Central memory CD8-positive, alpha-beta T cell (primary cell): Measurements from ENCODE around the gene TLE4.
"Not testable (repeated sequence)": the region's sequence is repeated elsewhere in the genome, so short reads cannot be mapped to it uniquely, and the experiment has no call there.

Experiments used
- ATAC-seq: fragments of 150-1000 bp; cut with Tn5 transposase; replicated peaks from 2 replicates; pipeline ENCODE4 v1.10.0; 2022; ENCODE audit warnings: mild to moderate bottlenecking, moderate FRiP score, moderate number of reproducible peaks; ENCODE audit not compliant: poor library complexity, severe bottlenecking; ENCODE audit errors: extremely low read depth
- DNase-seq, 2 donors: peaks; one replicate each; pipeline ENCODE4 v3.0.0; 2021; ENCODE audit warnings: low spot score in 2 of 2
- H3K27ac Mint-ChIP-seq: one replicate; pipeline ENCODE4 v1.8.0; 2022; ENCODE audit warnings: low read depth, mild to moderate bottlenecking, moderate library complexity, mixed read lengths
- H3K27me3 Mint-ChIP-seq: one replicate; pipeline ENCODE4 v1.8.0; 2022; ENCODE audit warnings: mixed read lengths
- H3K36me3 Mint-ChIP-seq: one replicate; pipeline ENCODE4 v1.8.0; 2022; ENCODE audit warnings: mild to moderate bottlenecking, moderate library complexity, mixed read lengths; ENCODE audit not compliant: insufficient read depth
- H3K4me1 Mint-ChIP-seq: one replicate; pipeline ENCODE4 v1.8.0; 2022; ENCODE audit warnings: mixed read lengths
- H3K4me3 Mint-ChIP-seq: one replicate; pipeline ENCODE4 v1.8.0; 2022; ENCODE audit warnings: mild to moderate bottlenecking, moderate library complexity, mixed read lengths
- H3K9me3 Mint-ChIP-seq: one replicate; pipeline ENCODE4 v1.8.0; 2022; ENCODE audit warnings: mixed read lengths

TLE4 gene

DNA sequence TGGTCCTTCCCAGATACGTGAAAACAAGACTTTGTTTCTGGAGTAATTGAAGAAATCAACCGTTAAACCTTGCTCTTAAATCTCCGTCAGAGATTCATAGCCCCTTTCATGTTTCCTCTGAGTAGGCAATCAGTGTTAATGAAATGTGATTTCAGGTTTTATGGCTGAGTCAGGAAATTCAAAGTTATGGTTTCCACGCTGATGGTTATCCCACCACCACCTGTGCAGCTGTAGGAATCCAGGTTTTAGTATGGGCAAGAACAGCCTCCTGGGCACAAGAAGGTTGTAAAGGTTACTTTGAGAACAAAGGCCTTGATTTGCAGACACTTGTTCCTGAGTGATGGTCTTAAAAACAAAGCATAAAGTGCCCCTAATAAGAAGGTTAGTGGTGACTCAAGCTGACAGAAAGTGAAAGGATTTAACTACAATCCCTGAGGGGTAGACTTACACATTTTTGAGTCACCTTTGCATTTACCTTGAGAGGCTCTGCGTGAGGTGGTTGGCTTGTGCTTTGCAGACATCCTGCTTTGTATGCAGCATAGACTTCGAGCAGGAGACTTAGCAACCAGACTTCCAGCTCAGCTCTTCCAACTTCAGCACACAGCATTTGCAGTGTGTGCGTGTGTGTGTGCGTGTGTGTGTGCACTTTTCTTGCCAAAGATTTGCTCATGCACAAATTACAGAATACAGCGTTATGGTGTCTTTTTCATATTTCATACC lies 159.6 kb downstream of the TLE4 start:
- Mint-ChIP-seq H3K36me3 (peaks cover 5% of the 10 kb centered on the region), H3K9me3 (peaks cover 7% of the 10 kb centered on the region), H3K27me3 (no peaks in the 10 kb centered on the region), H3K4me1 (peaks cover 20% of the 10 kb centered on the region), H3K27ac (no peak overlapping the region), H3K4me3 (no peak overlapping the region)
- DNase-seq, result no peak
- peak; percentile 14 for ATAC-seq

DNA sequence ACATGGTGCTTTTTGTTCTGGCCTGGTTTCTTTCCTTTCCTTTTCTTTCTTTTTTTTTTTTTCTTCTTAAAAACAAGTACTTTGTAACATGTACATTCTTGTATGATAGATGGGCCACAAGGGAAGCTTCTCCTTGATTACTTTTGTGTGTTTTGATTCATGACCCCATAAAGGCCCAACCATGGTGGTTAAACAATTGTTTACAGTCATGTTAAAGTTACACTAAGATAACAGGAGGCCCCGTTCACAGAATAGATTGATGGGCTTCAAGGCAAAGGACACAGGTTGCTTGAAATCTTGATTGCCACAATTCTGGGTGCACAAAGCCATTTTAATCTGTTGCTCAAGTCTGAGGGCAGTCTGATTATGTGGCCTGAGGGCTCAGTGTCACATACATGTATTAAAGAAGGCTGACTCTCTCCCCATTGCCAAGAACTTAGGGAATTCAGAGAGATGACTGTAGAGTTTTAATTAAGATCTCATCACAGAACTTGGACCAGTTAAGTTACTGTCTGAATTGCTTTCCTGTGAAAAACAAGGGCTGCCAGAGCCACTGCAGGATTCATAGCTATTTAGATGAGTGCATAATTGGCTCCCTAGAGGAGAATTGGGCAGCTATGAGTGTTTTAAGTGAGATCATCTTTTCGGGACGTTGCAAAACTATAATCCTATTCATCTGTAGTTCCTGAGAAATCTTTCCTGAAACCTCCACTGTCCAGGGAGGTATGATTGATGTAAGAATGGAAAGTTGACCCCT lies 163.4 kb downstream of the TLE4 start:
- no peak overlapping the region for H3K4me3 Mint-ChIP-seq
- peaks cover 7% of the 10 kb centered on the region for H3K9me3 Mint-ChIP-seq
- H3K27ac Mint-ChIP-seq, result no peak overlapping the region
- H3K27me3 Mint-ChIP-seq, result no peaks in the 10 kb centered on the region
- DNase-seq (no peak), ATAC-seq (no peak)
- no peaks in the 10 kb centered on the region for H3K36me3 Mint-ChIP-seq
- H3K4me1 Mint-ChIP-seq, result peaks cover 16% of the 10 kb centered on the region

- no peak for DNase-seq
- H3K36me3 Mint-ChIP-seq, result no peaks in the 10 kb centered on the region
- no peak overlapping the region for H3K27ac Mint-ChIP-seq
- peaks cover 7% of the 10 kb centered on the region for H3K4me1 Mint-ChIP-seq
- no peak for ATAC-seq
- H3K4me3 Mint-ChIP-seq, result no peak overlapping the region
- H3K27me3 Mint-ChIP-seq, result no peaks in the 10 kb centered on the region
- H3K9me3 Mint-ChIP-seq, result peaks cover 7% of the 10 kb centered on the region
These were observed 164.3 kb downstream of the TLE4 start for GRCh38 chr9:79736051-79736450.

GRCh38 chr9:79741381-79741780 lies 169.6 kb downstream of the TLE4 start:
- H3K27ac Mint-ChIP-seq, result no peak overlapping the region
- H3K36me3 Mint-ChIP-seq, result no peaks in the 10 kb centered on the region
- DNase-seq, result no peak
- ATAC-seq, result no peak
- no peak overlapping the region for H3K4me3 Mint-ChIP-seq
- no peaks in the 10 kb centered on the region for H3K9me3 Mint-ChIP-seq
- no peaks in the 10 kb centered on the region for H3K27me3 Mint-ChIP-seq
- H3K4me1 Mint-ChIP-seq, result no peaks in the 10 kb centered on the region

DNA sequence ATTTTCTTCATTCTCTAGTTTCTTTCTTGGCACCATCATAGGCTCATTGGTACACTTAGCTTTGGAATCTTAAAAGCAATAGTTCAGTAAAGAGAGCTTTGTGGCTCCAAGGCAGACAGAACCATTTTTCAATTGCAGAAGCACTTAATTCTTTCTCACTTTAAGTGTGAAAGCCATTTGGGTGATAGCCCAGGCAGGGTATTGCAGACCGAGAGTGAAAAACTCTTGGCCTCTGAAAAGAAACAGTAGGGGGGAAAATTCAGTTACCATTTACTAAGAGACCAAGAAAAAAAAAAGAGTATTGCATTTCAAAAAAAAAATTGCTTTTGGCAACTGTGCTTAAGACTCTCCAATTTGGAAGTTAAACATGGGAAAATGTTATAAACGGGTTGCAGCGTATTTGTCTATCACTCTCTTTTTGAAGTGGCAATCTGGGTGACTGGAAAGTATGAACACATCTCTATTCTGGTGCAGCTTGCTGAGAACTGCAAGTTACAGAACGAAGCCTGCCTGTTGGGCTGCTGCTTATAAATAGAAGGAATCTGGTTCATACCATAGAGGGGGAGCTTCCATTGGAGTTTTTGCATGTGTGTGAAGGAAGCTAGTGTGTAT lies 170.5 kb downstream of the TLE4 start:
- Mint-ChIP-seq H3K4me1 (no peaks in the 10 kb centered on the region), H3K9me3 (no peaks in the 10 kb centered on the region), H3K27ac (no peak overlapping the region), H3K27me3 (no peaks in the 10 kb centered on the region), H3K36me3 (no peaks in the 10 kb centered on the region), H3K4me3 (no peak overlapping the region)
- ATAC-seq (no peak), DNase-seq (no peak)

- Mint-ChIP-seq H3K27ac (no peak overlapping the region), H3K36me3 (no peaks in the 10 kb centered on the region), H3K4me1 (no peaks in the 10 kb centered on the region), H3K4me3 (no peak overlapping the region), H3K9me3 (no peaks in the 10 kb centered on the region), H3K27me3 (no peaks in the 10 kb centered on the region)
- DNase-seq (no peak), ATAC-seq (no peak)
These were observed 172.8 kb downstream of the TLE4 start for GRCh38 chr9:79744521-79744920.

DNA sequence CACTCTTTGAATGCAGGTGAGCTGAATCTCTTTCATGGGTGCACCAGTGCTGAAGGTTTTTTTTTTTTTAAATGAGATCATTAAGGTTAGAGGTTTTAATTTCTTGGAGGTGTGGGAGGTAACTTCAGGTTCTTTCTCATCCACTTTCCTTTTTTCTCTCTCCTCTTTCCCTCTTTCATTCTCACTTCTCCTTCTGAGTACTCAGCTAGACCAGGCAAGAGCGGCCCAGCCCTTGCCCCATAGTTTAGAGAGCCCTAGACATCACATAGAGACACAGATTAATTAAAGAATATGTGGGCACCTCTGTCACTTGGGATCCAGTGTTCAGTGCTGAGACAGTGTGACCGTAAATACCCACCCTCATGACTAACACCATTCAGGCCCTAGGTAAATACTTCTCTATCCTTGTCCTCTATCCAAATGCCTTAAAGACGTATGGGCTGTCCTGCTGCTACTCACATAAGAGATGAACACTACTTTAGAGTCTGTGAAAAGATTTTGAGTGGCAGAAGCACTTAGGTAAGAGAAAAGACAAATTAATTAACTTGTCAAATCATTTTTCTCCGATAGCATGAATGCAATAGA lies 174.1 kb downstream of the TLE4 start:
- no peaks in the 10 kb centered on the region for H3K36me3 Mint-ChIP-seq
- no peak overlapping the region for H3K4me3 Mint-ChIP-seq
- ATAC-seq (no peak), DNase-seq (no peak)
- no peak overlapping the region for H3K27ac Mint-ChIP-seq
- no peaks in the 10 kb centered on the region for H3K4me1 Mint-ChIP-seq
- H3K27me3 Mint-ChIP-seq, result no peaks in the 10 kb centered on the region
- H3K9me3 Mint-ChIP-seq, result no peaks in the 10 kb centered on the region

DNA sequence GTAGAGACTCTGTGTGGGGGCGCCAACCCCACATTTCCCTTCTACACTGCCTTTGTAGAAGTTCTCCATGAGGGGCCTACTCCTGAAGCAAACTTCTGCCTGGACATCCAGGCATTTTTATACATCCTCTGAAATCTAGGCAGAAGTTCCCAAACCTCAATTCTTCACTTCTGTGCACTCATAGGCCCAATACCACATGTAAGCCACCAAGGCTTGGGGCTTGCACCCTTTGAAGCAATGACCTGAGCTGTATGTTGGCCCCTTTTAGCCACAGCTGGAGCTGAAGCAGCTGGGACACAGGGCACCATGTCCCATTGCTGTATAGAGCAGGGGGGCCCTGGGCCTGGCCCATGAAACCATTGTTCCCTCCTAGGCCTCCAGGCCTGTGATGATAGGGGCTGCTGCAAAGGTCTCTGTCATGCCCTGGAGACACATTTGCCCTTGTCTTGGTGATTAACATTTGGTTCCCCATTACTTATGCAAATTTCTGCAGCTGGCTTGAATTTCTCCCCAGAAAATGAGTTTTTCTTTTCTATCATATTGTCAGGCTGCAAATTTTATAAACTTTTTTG lies 180.2 kb downstream of the TLE4 start:
- not testable (repeated sequence) for H3K4me3 Mint-ChIP-seq, H3K9me3 Mint-ChIP-seq, DNase-seq, H3K27me3 Mint-ChIP-seq, H3K27ac Mint-ChIP-seq, ATAC-seq, H3K36me3 Mint-ChIP-seq, H3K4me1 Mint-ChIP-seq

DNA sequence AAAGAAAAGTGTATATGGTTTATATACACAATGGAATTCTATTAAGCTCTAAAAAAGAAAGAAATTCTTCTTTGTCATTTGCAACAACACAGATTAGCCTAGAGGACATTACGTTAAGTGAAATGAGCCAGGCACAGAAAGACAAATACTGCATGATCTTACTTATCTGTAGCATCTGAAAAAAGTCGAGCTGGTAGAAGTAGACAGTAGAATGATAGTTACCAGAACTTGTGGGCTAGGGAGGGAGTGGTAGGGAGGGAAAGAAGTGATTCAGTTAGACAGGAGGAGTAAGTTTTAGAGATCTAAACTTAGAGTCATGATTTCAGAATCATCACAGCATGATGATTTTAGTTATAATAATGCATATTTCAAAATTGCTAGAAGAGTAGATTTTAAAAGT lies 184.6 kb downstream of the TLE4 start:
- DNase-seq (no peak), ATAC-seq (no peak)
- Mint-ChIP-seq H3K4me1 (no peaks in the 10 kb centered on the region), H3K9me3 (no peaks in the 10 kb centered on the region), H3K4me3 (no peak overlapping the region), H3K36me3 (no peaks in the 10 kb centered on the region), H3K27me3 (no peaks in the 10 kb centered on the region), H3K27ac (no peak overlapping the region)

DNA sequence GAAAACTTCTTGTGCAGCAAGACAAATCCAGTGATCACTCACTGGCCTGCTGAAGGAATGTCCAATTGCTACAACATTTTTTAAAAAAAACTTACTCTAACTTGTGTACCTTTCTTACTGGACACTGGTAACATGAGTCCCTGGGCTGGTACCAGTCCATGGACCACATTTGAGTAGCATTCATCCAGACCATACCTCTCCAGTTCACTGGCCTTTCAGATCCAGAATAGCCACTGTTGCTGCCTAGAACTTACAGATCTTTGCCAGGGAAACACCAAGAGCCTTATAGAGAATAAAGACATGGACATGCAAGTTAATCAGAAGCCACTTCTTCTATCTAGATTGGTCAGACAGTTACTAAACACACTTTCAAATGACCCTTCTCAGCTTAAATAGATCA lies 185.3 kb downstream of the TLE4 start:
- H3K36me3 Mint-ChIP-seq, result no peaks in the 10 kb centered on the region
- no peak overlapping the region for H3K4me3 Mint-ChIP-seq
- no peaks in the 10 kb centered on the region for H3K4me1 Mint-ChIP-seq
- no peaks in the 10 kb centered on the region for H3K27me3 Mint-ChIP-seq
- DNase-seq (no peak), ATAC-seq (no peak)
- no peak overlapping the region for H3K27ac Mint-ChIP-seq
- no peaks in the 10 kb centered on the region for H3K9me3 Mint-ChIP-seq

DNA sequence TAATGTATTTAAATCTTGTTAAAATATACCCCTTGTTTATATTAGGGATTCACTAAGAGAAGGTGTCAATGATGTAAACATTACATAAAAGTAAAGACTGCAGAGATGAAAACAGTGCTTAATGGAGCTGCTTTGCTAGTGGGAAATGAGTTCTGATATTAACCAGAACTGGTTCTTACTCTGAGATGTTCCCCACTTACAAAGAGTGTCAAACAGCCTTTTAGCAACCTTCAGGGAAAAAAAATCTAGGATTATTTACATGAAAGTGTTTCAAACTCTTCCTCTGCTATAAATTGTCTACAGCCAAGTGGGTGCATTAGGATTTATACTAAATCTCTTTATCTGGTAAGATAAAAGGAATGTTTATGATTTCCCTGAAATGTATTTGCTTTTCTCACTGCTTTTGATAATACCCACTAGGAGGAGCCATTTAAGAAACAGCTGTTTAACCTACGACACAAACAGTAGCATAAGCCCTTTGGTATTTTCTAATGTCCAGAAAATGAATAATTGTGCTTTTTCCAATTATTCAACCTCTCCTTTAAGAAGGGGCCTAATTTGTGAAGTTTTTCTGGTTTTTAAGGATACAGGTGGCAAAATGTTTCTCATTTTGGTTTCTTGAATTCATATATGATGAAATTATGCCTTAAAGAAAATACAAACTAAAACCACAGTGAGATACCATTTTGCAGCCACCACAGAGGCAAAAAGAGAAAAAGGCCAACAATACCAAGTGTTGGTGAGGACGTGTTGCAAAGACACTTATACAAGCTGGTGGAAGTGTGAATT lies 186.3 kb downstream of the TLE4 start:
- Mint-ChIP-seq H3K27ac (no peak overlapping the region), H3K9me3 (no peaks in the 10 kb centered on the region), H3K27me3 (no peaks in the 10 kb centered on the region), H3K4me1 (no peaks in the 10 kb centered on the region), H3K36me3 (no peaks in the 10 kb centered on the region), H3K4me3 (no peak overlapping the region)
- DNase-seq (no peak), ATAC-seq (no peak)

DNA sequence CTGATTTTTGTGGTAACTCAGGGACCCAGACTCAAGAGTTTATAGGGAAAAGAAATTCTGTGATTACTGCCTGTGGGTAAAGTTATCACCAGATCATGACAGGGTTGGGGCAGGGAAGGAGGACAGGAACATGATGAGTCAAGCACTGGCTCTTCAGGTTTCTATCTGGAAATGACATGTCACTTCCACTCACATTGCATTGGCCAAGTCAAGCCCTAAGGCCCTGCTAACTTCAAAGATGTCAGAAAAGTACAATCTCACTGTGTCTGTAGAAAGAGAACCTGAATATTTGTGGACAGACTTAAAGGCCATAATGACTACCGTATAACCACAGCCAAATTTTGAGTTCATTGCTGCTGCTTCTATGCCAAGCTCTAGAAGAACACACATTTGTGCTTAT lies 187.7 kb downstream of the TLE4 start:
- no peak overlapping the region for H3K4me3 Mint-ChIP-seq
- no peak overlapping the region for H3K27ac Mint-ChIP-seq
- ATAC-seq (no peak), DNase-seq (no peak)
- no peaks in the 10 kb centered on the region for H3K4me1 Mint-ChIP-seq
- no peaks in the 10 kb centered on the region for H3K27me3 Mint-ChIP-seq
- H3K36me3 Mint-ChIP-seq, result no peaks in the 10 kb centered on the region
- no peaks in the 10 kb centered on the region for H3K9me3 Mint-ChIP-seq
